Hematopoietic multipotent progenitor cell treated with erythropoietin and hydrocortisone succinate and interleukin-3 and kit ligand, for 6 days (in vitro differentiated cells): ENCODE results near the gene H1-8.

ENCODE experiments used
- DNase-seq: peaks from one replicate; pipeline ENCODE4 v3.0.0-alpha.2; 2015

The H1-8 gene

GRCh38 chr3:129595544-129596193 lies 52.7 kb downstream of the H1-8 start:
- DNase-seq: no peak

DNA sequence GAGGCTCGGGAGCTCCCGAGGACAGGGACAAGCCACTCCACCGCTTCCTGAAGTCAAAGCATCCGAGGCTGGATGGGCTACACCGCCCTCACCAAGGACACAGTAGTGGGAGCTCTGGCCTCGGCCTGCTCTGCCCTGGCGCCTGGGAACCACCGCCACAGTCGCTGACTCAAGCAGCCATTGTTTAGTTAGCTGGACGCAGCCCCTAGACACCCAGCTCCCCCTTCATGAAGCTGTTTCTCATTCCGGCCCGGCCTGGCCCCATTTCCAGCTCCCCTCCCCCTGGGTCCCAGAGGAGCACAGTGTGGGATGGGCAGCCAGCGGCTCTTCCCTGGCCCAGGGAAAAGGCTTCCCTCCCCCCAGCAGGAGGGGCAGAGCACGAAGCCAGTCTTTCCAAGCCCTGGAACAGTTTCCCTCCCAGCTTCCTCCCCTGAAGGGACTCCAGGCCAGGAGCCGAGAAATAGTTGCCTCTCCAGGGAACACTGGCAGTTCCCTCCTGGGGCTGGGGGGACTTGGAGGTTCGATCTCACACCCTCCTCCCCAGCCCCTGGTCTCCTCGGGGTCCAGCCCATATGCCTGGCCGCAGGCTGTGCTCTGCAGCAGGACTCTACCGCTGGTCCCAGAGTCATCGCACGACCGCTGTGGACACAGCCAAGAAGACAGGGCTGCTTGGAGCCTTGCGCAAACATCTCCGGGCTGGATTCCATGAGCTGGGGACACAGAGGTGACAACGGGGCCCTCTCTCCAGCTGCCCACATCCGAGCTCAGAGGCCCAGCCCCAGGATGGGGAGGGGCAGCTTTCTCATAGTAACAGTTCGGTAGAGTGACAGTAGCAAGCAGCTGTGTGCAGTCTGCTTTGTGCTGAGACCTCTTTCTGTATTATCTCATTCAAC lies 53.5 kb downstream of the H1-8 start:
- DNase-seq: peak; percentile 72

GRCh38 chr3:129597087-129597999 lies 54.4 kb downstream of the H1-8 start:
- peak; percentile 62 for DNase-seq

DNA sequence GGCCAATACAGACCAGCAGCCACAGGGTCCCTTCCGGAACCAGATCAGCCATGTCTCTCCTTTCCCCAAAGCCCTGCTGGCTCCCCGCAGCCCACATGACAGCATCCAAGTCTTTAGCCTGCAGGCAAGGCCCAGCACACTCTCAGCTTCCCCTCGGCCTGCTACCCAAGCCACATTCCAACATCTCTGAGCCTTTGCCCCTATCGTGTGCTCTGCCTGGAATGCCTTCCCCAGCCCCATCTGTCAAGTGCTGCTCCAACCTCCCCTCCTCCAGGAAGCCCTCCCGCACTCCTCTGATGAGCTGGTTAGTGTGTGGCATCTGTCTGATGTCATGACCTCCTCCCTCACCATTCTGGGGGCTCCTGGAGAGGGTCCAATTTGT lies 55.0 kb downstream of the H1-8 start:
- DNase-seq: no peak

DNA sequence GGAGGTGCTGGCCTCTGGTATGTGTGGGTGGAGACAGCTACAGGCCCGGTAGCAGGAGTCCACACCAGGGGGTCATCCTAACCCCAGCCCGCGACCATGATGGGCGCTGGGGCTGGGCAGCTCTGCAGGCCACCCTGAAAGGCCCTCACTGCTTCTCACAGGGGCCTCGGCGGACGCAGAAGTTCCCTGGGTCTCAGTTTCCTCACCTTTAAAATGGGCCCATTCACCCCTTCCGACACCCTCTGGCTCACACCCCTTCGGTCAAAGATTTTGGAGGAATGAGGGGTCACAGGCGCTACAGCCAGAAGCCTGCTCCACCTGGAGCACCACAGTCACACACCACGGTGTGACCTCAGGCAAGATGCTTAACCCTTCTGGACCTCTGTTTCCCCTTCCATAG lies 55.5 kb downstream of the H1-8 start:
- no peak for DNase-seq

- no peak for DNase-seq
These were observed 56.1 kb downstream of the H1-8 start for GRCh38 chr3:129599073-129599472.

DNA sequence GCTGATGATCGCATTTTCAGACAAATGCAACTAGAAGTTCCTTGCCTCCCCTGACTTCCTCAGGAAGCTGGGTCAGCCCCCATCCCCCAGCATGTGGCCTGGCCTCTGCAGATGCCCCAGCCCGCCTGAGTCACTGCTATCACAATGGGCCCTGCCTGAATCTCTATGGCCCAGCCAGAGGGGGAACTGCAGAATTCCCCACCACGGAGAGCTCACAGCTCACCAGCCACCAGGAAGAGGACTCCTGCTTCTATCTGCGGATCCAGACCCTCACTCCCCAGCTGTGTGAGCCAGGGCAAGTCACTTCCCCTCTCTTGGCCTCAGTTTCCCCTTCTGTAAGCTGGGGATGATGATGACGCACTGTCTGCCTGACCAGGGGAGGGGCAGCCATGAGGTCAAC lies 56.6 kb downstream of the H1-8 start:
- DNase-seq: peak; percentile 70

DNA sequence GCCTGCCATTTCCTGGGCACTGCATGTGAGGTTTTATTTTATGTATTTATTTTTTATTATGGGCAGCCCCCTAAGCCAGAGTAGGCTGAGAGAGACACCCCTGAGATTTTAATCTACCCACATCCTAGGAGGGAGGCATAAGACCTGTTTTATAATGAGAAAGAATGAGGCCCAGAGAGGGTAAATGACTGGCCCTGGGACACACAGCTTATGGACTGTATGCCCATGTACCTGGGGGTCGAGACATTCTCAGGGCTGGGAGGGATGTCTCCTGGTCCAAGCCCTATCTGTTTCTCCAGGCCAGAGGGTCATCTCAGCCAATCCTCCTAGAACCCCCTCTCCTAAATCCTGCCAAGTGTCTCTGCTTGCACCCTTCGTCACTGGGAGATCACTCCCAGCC lies 57.4 kb downstream of the H1-8 start:
- DNase-seq: no peak
